GM21515 (cell line): ENCODE measurements around the gene STING1.
"Not testable (repeated sequence)": the region's sequence is repeated elsewhere in the genome, so short reads cannot be mapped to it uniquely, and the experiment has no call there.

Experiments
- ATAC-seq: cut with Tn5 transposase; IDR thresholded peaks from one replicate; pipeline ENCODE4 v1.9.1; 2021; ENCODE audit not compliant: unreplicated experiment

STING1 gene

GRCh38 chr5:139440416-139440815 lies 42.1 kb downstream of the STING1 start:
- ATAC-seq, result not testable (repeated sequence)

- peak; percentile 87 for ATAC-seq
These were observed 43.3 kb downstream of the STING1 start, which contains the start of gene DNAJC18 for GRCh38 chr5:139439013-139439903. TSS of gene DNAJC18 (minus strand) at chr5:139439525. CDS start at chr5:139439445, 80 bp downstream.

GRCh38 chr5:139438707-139439012 lies 43.9 kb downstream of the STING1 start:
- ATAC-seq, result no peak

- no peak for ATAC-seq
These were observed 46.9 kb downstream of the STING1 start for GRCh38 chr5:139435676-139436075.

- no peak for ATAC-seq
These were observed 50.9 kb downstream of the STING1 start for GRCh38 chr5:139431706-139432105.

- ATAC-seq, result no peak
These were observed 52.5 kb downstream of the STING1 start for GRCh38 chr5:139430015-139430414.

- ATAC-seq, result no peak
These were observed 56.2 kb downstream of the STING1 start for GRCh38 chr5:139426203-139426885.
